ENCODE measurements around the gene ACBD7. TPM values are rescaled to one million over a fixed set of nuclear protein-coding genes. Genes with fewer than 3 reads are reported as not detected.

ACBD7 gene
- total and polyA plus RNA-seq, 2 of the 8 experiments (the other 6 are each of a cell fraction or from before 2014, with no cell fraction given), result 9.0 to 17.8 TPM

DNA sequence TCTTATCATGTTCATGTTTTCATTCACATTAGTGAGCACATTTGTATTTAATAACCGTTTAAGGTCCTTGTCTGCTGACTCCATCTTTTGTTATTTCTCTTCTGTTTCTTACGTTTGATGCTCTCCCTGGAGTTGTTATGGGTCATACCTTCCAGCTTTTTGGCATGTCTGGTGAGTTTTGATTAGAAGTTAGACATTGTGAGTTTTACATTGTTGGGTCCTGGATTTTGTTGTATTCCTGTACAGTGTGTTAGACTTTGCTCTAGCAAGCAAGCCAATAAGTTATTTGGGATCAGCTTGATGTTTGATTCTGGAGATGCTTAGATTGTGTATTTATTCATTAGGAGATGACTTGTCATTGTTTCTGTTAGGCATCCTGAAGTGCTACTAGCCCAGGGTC is 27.9 kb downstream of the ACBD7 start (continued):
- TF ChIP-seq, protein P1, sequence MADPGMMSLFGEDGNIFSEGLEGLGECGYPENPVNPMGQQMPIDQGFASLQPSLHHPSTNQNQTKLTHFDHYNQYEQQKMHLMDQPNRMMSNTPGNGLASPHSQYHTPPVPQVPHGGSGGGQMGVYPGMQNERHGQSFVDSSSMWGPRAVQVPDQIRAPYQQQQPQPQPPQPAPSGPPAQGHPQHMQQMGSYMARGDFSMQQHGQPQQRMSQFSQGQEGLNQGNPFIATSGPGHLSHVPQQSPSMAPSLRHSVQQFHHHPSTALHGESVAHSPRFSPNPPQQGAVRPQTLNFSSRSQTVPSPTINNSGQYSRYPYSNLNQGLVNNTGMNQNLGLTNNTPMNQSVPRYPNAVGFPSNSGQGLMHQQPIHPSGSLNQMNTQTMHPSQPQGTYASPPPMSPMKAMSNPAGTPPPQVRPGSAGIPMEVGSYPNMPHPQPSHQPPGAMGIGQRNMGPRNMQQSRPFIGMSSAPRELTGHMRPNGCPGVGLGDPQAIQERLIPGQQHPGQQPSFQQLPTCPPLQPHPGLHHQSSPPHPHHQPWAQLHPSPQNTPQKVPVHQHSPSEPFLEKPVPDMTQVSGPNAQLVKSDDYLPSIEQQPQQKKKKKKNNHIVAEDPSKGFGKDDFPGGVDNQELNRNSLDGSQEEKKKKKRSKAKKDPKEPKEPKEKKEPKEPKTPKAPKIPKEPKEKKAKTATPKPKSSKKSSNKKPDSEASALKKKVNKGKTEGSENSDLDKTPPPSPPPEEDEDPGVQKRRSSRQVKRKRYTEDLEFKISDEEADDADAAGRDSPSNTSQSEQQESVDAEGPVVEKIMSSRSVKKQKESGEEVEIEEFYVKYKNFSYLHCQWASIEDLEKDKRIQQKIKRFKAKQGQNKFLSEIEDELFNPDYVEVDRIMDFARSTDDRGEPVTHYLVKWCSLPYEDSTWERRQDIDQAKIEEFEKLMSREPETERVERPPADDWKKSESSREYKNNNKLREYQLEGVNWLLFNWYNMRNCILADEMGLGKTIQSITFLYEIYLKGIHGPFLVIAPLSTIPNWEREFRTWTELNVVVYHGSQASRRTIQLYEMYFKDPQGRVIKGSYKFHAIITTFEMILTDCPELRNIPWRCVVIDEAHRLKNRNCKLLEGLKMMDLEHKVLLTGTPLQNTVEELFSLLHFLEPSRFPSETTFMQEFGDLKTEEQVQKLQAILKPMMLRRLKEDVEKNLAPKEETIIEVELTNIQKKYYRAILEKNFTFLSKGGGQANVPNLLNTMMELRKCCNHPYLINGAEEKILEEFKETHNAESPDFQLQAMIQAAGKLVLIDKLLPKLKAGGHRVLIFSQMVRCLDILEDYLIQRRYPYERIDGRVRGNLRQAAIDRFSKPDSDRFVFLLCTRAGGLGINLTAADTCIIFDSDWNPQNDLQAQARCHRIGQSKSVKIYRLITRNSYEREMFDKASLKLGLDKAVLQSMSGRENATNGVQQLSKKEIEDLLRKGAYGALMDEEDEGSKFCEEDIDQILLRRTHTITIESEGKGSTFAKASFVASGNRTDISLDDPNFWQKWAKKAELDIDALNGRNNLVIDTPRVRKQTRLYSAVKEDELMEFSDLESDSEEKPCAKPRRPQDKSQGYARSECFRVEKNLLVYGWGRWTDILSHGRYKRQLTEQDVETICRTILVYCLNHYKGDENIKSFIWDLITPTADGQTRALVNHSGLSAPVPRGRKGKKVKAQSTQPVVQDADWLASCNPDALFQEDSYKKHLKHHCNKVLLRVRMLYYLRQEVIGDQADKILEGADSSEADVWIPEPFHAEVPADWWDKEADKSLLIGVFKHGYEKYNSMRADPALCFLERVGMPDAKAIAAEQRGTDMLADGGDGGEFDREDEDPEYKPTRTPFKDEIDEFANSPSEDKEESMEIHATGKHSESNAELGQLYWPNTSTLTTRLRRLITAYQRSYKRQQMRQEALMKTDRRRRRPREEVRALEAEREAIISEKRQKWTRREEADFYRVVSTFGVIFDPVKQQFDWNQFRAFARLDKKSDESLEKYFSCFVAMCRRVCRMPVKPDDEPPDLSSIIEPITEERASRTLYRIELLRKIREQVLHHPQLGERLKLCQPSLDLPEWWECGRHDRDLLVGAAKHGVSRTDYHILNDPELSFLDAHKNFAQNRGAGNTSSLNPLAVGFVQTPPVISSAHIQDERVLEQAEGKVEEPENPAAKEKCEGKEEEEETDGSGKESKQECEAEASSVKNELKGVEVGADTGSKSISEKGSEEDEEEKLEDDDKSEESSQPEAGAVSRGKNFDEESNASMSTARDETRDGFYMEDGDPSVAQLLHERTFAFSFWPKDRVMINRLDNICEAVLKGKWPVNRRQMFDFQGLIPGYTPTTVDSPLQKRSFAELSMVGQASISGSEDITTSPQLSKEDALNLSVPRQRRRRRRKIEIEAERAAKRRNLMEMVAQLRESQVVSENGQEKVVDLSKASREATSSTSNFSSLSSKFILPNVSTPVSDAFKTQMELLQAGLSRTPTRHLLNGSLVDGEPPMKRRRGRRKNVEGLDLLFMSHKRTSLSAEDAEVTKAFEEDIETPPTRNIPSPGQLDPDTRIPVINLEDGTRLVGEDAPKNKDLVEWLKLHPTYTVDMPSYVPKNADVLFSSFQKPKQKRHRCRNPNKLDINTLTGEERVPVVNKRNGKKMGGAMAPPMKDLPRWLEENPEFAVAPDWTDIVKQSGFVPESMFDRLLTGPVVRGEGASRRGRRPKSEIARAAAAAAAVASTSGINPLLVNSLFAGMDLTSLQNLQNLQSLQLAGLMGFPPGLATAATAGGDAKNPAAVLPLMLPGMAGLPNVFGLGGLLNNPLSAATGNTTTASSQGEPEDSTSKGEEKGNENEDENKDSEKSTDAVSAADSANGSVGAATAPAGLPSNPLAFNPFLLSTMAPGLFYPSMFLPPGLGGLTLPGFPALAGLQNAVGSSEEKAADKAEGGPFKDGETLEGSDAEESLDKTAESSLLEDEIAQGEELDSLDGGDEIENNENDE (IDR thresholded peaks at IDR 0.05; ENCODE audit: insufficient replicate concordance, low read length), result no peak
- TF ChIP-seq, protein P2, sequence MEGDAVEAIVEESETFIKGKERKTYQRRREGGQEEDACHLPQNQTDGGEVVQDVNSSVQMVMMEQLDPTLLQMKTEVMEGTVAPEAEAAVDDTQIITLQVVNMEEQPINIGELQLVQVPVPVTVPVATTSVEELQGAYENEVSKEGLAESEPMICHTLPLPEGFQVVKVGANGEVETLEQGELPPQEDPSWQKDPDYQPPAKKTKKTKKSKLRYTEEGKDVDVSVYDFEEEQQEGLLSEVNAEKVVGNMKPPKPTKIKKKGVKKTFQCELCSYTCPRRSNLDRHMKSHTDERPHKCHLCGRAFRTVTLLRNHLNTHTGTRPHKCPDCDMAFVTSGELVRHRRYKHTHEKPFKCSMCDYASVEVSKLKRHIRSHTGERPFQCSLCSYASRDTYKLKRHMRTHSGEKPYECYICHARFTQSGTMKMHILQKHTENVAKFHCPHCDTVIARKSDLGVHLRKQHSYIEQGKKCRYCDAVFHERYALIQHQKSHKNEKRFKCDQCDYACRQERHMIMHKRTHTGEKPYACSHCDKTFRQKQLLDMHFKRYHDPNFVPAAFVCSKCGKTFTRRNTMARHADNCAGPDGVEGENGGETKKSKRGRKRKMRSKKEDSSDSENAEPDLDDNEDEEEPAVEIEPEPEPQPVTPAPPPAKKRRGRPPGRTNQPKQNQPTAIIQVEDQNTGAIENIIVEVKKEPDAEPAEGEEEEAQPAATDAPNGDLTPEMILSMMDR (IDR thresholded peaks at IDR 0.05; ENCODE audit: control extremely low read depth in 1 of 3, insufficient read depth in 1 of 3, low read depth in 1 of 3, low read length in 3 of 3), result no peak
- TF ChIP-seq CBX5 (IDR thresholded peaks at IDR 0.05; ENCODE audit: low read depth, low read length) (no peak), SIRT6 (IDR thresholded peaks at IDR 0.05; ENCODE audit: low read length) (no peak), RAD21 (IDR thresholded peaks at IDR 0.05 in 1 of 2, conservative IDR thresholded peaks at IDR 0.05 in 1 of 2; ENCODE audit: low read depth in 2 of 2, low read length in 2 of 2) (no peak), CHD1 (IDR thresholded peaks at IDR 0.05; ENCODE audit: low read depth, low read length) (no peak), KDM1A (IDR thresholded peaks at IDR 0.05; ENCODE audit: borderline replicate concordance, low read length) (no peak), JUND (IDR thresholded peaks at IDR 0.05; ENCODE audit: low read length) (no peak)

Data from H1 (cell line).